A673 (cell line): ENCODE measurements around the gene SIN3B. TPM values are rescaled to one million over a fixed set of nuclear protein-coding genes. Genes with fewer than 3 reads are reported as not detected.

Experiments used
- BruUV-seq: library from RNA; stranded (reverse); fragments of 400-500 nt; replicated peaks from 2 replicates; lab custom pipeline; 2021; lab: Mats Ljungman, UMichigan
- CTCF ChIA-PET: fragments of 300-600 bp; sonication (Branson Sonifier 250); formaldehyde crosslinking; loops from one replicate; lab custom pipeline; 2022; ENCODE audit warnings: antibody characterized with exemption; lab: Charles Lee
- POLR2A ChIA-PET: fragments of 300-600 bp; sonication (Branson Sonifier 250); formaldehyde crosslinking; loops from one replicate; lab custom pipeline; 2022; ENCODE audit warnings: antibody characterized with exemption; ENCODE audit not compliant: low non-redundant PET; lab: Charles Lee
- DNase-seq: peaks from one replicate; pipeline ENCODE4 v3.0.0-alpha.2; 2015; ENCODE audit warnings: low spot score
- H3K27ac ChIP-seq: fragments of 200-600 bp; sonication (generic); 2 replicates; pipeline ENCODE4 v1.5.1; 2016; ENCODE audit warnings: mixed run types, low read depth, mild to moderate bottlenecking, mixed read lengths, antibody characterized with exemption, low read length; ENCODE audit not compliant: poor library complexity, severe bottlenecking
- H3K27me3 ChIP-seq: fragments of 200-600 bp; sonication (generic); replicated peaks from 2 replicates; pipeline ENCODE4 v1.6.1; 2017; ENCODE audit warnings: mixed run types, low read depth, mild to moderate bottlenecking, mixed read lengths, antibody characterized with exemption, low read length; ENCODE audit not compliant: insufficient read depth, poor library complexity
- H3K36me3 ChIP-seq: fragments of 200-600 bp; sonication (generic); 2 replicates; pipeline ENCODE4 v1.6.1; 2016; ENCODE audit warnings: mixed run types, mild to moderate bottlenecking, mixed read lengths, antibody characterized with exemption, low read length; ENCODE audit not compliant: insufficient read depth, poor library complexity, severe bottlenecking
- H3K4me1 ChIP-seq: fragments of 200-600 bp; sonication (generic); 2 replicates; pipeline ENCODE4 v1.6.1; 2017; ENCODE audit warnings: mixed run types, mild to moderate bottlenecking, mixed read lengths, antibody characterized with exemption, low read length; ENCODE audit not compliant: insufficient read depth, poor library complexity, severe bottlenecking
- H3K4me3 ChIP-seq: fragments of 200-600 bp; sonication (generic); 2 replicates; pipeline ENCODE4 v1.5.1; 2016; ENCODE audit warnings: low read depth, mixed run types, mild to moderate bottlenecking, mixed read lengths, low read length; ENCODE audit not compliant: poor library complexity, severe bottlenecking
- H3K9me3 ChIP-seq: fragments of 200-600 bp; sonication (generic); 2 replicates; pipeline ENCODE4 v1.6.1; 2016; ENCODE audit warnings: mixed run types, low read depth, mild to moderate bottlenecking, mixed read lengths, antibody characterized with exemption, low read length; ENCODE audit not compliant: poor library complexity, severe bottlenecking
- EZH2 ChIP-seq: fragments of 200-600 bp; sonication (generic); IDR thresholded peaks from 2 replicates; pipeline ENCODE4 v1.6.1; 2017; ENCODE audit warnings: borderline replicate concordance, low read depth, mild to moderate bottlenecking, mixed read lengths, antibody characterized with exemption, low read length; ENCODE audit not compliant: poor library complexity, severe bottlenecking
- intact Hi-C: fragments of 100-400 bp; cut with micrococcal nuclease; formaldehyde crosslinking; loops from one replicate; pipeline ENCODE4 v1.10.0; 2022; ENCODE audit not compliant: unreplicated experiment
- total RNA-seq: library from RNA; stranded (reverse); gene quantifications from 2 replicates; pipeline ENCODE4 v1.2.3, GENCODE V29; 2021
- TF ChIP-seq, protein P1 (sequence below): fragments of 300-800, 200-600 bp; sonication (generic); conservative IDR thresholded peaks from 2 replicates; pipeline ENCODE4 v1.5.1; 2017; ENCODE audit warnings: low read depth, mild to moderate bottlenecking, antibody characterized with exemption, low read length, moderate library complexity, mixed read lengths

The SIN3B gene
- total RNA-seq, 1 experiment from 2014 or later = 76.7 TPM

DNA sequence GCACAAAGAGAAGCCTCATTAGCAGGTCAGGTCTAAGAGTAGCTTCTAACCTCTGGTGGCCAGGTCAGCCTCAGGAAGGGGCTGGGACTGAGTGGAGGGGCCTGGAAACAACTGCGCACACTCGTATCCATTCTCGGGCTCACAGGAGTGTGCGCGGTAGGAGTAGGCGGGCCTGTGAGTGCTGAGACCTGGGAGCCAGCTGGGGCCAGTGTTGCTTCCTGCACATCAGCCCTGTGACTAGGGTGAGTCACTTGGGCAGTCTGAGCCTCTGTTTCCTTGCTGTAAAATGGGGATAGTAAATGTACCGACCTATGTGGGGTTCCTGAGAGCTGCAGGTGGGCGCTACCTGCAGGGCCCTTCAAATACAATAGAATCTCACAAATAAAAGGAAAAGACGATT is 26.9 kb downstream of the SIN3B start:
- CTCF ChIA-PET = no interaction called here

DNA sequence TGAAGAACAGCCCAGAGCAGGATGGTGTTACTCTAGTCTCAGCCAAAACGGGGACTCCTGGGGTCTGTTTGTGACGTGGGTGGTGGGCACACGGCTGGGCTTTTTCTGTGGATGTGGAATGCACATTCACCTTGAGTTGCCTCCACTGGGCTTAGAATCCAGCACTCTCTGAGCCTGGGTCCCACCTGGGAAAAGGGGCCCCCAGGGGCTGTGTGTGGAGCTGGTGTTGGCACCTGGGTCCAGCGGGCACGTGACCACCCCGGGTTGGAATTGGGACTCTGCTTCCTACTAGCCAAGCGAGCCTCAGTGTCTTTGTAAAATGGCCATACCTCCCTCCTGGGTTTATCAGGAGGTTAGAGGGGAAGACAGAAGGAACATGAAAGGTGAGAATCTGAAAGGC is 30.4 kb downstream of the SIN3B start:
- TF ChIP-seq, protein P1, sequence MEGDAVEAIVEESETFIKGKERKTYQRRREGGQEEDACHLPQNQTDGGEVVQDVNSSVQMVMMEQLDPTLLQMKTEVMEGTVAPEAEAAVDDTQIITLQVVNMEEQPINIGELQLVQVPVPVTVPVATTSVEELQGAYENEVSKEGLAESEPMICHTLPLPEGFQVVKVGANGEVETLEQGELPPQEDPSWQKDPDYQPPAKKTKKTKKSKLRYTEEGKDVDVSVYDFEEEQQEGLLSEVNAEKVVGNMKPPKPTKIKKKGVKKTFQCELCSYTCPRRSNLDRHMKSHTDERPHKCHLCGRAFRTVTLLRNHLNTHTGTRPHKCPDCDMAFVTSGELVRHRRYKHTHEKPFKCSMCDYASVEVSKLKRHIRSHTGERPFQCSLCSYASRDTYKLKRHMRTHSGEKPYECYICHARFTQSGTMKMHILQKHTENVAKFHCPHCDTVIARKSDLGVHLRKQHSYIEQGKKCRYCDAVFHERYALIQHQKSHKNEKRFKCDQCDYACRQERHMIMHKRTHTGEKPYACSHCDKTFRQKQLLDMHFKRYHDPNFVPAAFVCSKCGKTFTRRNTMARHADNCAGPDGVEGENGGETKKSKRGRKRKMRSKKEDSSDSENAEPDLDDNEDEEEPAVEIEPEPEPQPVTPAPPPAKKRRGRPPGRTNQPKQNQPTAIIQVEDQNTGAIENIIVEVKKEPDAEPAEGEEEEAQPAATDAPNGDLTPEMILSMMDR = no peak
- no peak for TF ChIP-seq EZH2
- no peak for DNase-seq
- Histone ChIP-seq H3K27me3 (no peaks in the 10 kb centered on the region), H3K36me3 (peaks cover 36% of the 10 kb centered on the region), H3K9me3 (no peaks in the 10 kb centered on the region), H3K4me1 (no peaks in the 10 kb centered on the region), H3K4me3 (no peak overlapping the region), H3K27ac (no peak overlapping the region)
- intact Hi-C loops = no loop called here
- ChIA-PET POLR2A (no interaction called here), CTCF (no interaction called here)
- no TSS peak for BruUV-seq

More for the DNA sequence above, 26.9 kb downstream of the SIN3B start:
- no peak for DNase-seq
- intact Hi-C loops = no loop called here
- H3K9me3 ChIP-seq = no peaks in the 10 kb centered on the region
- H3K27ac ChIP-seq = no peak overlapping the region
- H3K4me1 ChIP-seq = no peaks in the 10 kb centered on the region
- TF ChIP-seq, protein P1 = no peak
- TF ChIP-seq EZH2 = no peak
- H3K36me3 ChIP-seq = peaks cover 29% of the 10 kb centered on the region
- H3K27me3 ChIP-seq = no peaks in the 10 kb centered on the region
- POLR2A ChIA-PET = no interaction called here
- H3K4me3 ChIP-seq = no peak overlapping the region
- BruUV-seq = no TSS peak

DNA sequence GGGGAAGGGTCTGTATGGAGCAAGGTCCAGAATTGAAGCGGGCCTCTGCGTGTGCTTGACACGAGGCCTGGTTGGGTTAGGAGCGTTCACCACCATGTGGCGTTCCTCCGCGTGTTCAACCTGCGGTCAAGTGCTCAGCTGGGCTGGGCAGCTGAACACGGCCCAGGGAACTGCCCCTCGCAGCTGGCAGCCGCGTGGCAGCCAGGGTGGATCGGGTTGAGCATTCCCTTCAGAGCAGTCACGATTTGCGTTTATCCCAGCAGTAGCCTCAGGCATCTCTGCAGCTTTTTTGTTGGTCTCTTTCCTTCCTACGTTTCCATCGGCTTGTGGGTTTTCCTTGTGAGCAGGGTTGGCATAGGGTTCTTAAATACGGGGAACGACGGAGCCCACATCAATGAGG is 30.9 kb downstream of the SIN3B start:
- CTCF ChIA-PET = no interaction called here
- Histone ChIP-seq H3K9me3 (no peaks in the 10 kb centered on the region), H3K27ac (no peak overlapping the region), H3K4me3 (no peak overlapping the region), H3K27me3 (no peaks in the 10 kb centered on the region), H3K4me1 (no peaks in the 10 kb centered on the region), H3K36me3 (peaks cover 32% of the 10 kb centered on the region)
- no peak for DNase-seq
- POLR2A ChIA-PET = no interaction called here
- TF ChIP-seq, protein P1 = no peak
- TF ChIP-seq EZH2 = no peak
- intact Hi-C loops = no loop called here
- no TSS peak for BruUV-seq
